Neural progenitor cell (in vitro differentiated cells): ENCODE results near the gene NUDT5. TPM values are rescaled to one million over a fixed set of nuclear protein-coding genes. Genes with fewer than 3 reads are reported as not detected.
A peak's percentile ranks its signal among the peaks of the same experiment; 100 is the strongest.

Experiments used
- DNase-seq: peaks from one replicate; pipeline ENCODE4 v3.0.0-alpha.2; 2016; ENCODE audit warnings: low spot score
- H2AFZ ChIP-seq: fragments of 200-600 bp; sonication (generic); replicated peaks from 2 replicates; pipeline ENCODE4 v1.6.1; 2016; ENCODE audit warnings: antibody characterized with exemption
- H3F3A ChIP-seq: fragments of 200-600 bp; sonication (generic); 2 replicates; pipeline ENCODE4 v1.6.1; 2016; ENCODE audit warnings: antibody characterized with exemption, low read depth
- H3K27ac ChIP-seq: fragments of 200-600 bp; sonication (generic); 2 replicates; pipeline ENCODE4 v1.5.1; 2016; ENCODE audit warnings: mild to moderate bottlenecking
- H3K27me3 ChIP-seq: fragments of 200-600 bp; sonication (generic); 2 replicates; pipeline ENCODE4 v1.6.1; 2016; ENCODE audit warnings: mild to moderate bottlenecking, moderate library complexity
- H3K36me3 ChIP-seq: fragments of 200-600 bp; sonication (generic); 2 replicates; pipeline ENCODE4 v1.5.1; 2016
- H3K4me1 ChIP-seq: fragments of 200-600 bp; sonication (generic); 2 replicates; pipeline ENCODE4 v1.6.1; 2016; ENCODE audit warnings: mixed run types
- H3K4me2 ChIP-seq: fragments of 200-600 bp; sonication (generic); 2 replicates; pipeline ENCODE4 v1.6.1; 2016
- H3K4me3 ChIP-seq: fragments of 200-600 bp; sonication (generic); 2 replicates; pipeline ENCODE4 v1.5.1; 2016
- H3K79me2 ChIP-seq: fragments of 200-600 bp; sonication (generic); 2 replicates; pipeline ENCODE4 v1.6.1; 2016; ENCODE audit warnings: low read depth
- H3K9ac ChIP-seq: fragments of 200-600 bp; sonication (generic); 2 replicates; pipeline ENCODE4 v1.6.1; 2016
- H3K9me3 ChIP-seq: fragments of 200-600 bp; sonication (generic); 2 replicates; pipeline ENCODE4 v1.5.1; 2016; ENCODE audit warnings: low read depth
- H4K20me1 ChIP-seq: fragments of 200-600 bp; sonication (generic); 2 replicates; pipeline ENCODE4 v1.6.1; 2016; ENCODE audit warnings: low read depth
- H3K27ac Mint-ChIP-seq: 3 replicates; pipeline ENCODE4 v1.8.0; 2021; ENCODE audit warnings: mixed read lengths
- H3K27me3 Mint-ChIP-seq: 2 replicates; pipeline ENCODE4 v1.8.0; 2022; ENCODE audit warnings: low read depth, mild to moderate bottlenecking, inconsistent platforms, moderate library complexity, mixed read lengths; ENCODE audit not compliant: insufficient read depth
- H3K36me3 Mint-ChIP-seq: 3 replicates; pipeline ENCODE4 v1.8.0; 2021; ENCODE audit warnings: mixed read lengths
- H3K4me1 Mint-ChIP-seq: 3 replicates; pipeline ENCODE4 v1.8.0; 2021; ENCODE audit warnings: mixed read lengths
- H3K4me3 Mint-ChIP-seq: 3 replicates; pipeline ENCODE4 v1.8.0; 2021; ENCODE audit warnings: mild to moderate bottlenecking, moderate library complexity, mixed read lengths
- H3K9me3 Mint-ChIP-seq: 3 replicates; pipeline ENCODE4 v1.8.0; 2020; ENCODE audit warnings: mixed read lengths
- CTCF ChIP-seq: fragments of 200-600 bp; sonication (generic); IDR thresholded peaks from 2 replicates; pipeline ENCODE4 v1.5.1; 2017; ENCODE audit warnings: antibody characterized with exemption, mild to moderate bottlenecking
- EZH2 ChIP-seq: fragments of 200-600 bp; sonication (generic); IDR thresholded peaks from 2 replicates; pipeline ENCODE4 v1.6.1; 2017; ENCODE audit warnings: antibody characterized with exemption, mild to moderate bottlenecking, moderate library complexity
- EZH2phosphoT487 ChIP-seq: fragments of 200-600 bp; sonication (generic); IDR thresholded peaks from 2 replicates; pipeline ENCODE4 v1.6.1; 2017; ENCODE audit warnings: antibody characterized with exemption
- total RNA-seq: library from RNA; depleted of rRNA; stranded (reverse); fragments of >200 nt; gene quantifications from 2 replicates; pipeline ENCODE4 v1.2.3, GENCODE V29; 2015; ENCODE audit warnings: low replicate concordance

NUDT5 gene
- 80.7 and 85.0 TPM in 2 replicates for total RNA-seq

- Histone ChIP-seq H2AFZ (peak within 1 kb of the TSS; percentile 88), H3K27me3 (no peaks in the 10 kb centered on the region), H3K79me2 (peaks cover 95% of the 10 kb centered on the region), H3K27ac (peak within 1 kb of the TSS; percentile 77), H3F3A (peaks cover 12% of the 10 kb centered on the region), H3K36me3 (peaks cover 10% of the 10 kb centered on the region), H3K4me3 (peak within 1 kb of the TSS; percentile 88), H3K9me3 (no peaks in the 10 kb centered on the region), H3K4me1 (peaks cover 19% of the 10 kb centered on the region), H3K4me2 (peak within 1 kb of the TSS; percentile 95), H3K9ac (peak within 1 kb of the TSS; percentile 72), H4K20me1 (peaks cover 6% of the 10 kb centered on the region)
- Mint-ChIP-seq H3K4me3 (peak within 1 kb of the TSS; percentile 98), H3K9me3 (no peaks in the 10 kb centered on the region), H3K27ac (peak within 1 kb of the TSS; percentile 99), H3K27me3 (peaks cover 3% of the 10 kb centered on the region), H3K36me3 (peaks cover 4% of the 10 kb centered on the region), H3K4me1 (peaks cover 14% of the 10 kb centered on the region)
- no peak for TF ChIP-seq CTCF
- no peak for TF ChIP-seq EZH2phosphoT487
- TF ChIP-seq EZH2, result peak; percentile 52
- DNase-seq, result peak; percentile 90
Measured at GRCh38 chr10:12195603-12196506, at the start of gene NUDT5, which contains the start of gene CDC123. Gene NUDT5 (minus strand): TSS chr10:12195891. CDS start chr10:12186291, 9,600 bp downstream. Gene CDC123 (plus strand): TSS chr10:12196188. CDS start chr10:12196246, 58 bp downstream.

GRCh38 chr10:12243864-12244620 lies 48.4 kb upstream of the NUDT5 start:
- Mint-ChIP-seq H3K27me3 (peaks cover 2% of the 10 kb centered on the region), H3K4me3 (no peak overlapping the region), H3K36me3 (peaks cover 27% of the 10 kb centered on the region), H3K9me3 (no peaks in the 10 kb centered on the region), H3K4me1 (no peaks in the 10 kb centered on the region), H3K27ac (no peak overlapping the region)
- H3F3A ChIP-seq, result no peaks in the 10 kb centered on the region
- TF ChIP-seq EZH2 (no peak), EZH2phosphoT487 (no peak), CTCF (no peak)
- H3K4me1 ChIP-seq, result no peaks in the 10 kb centered on the region
- H3K9me3 ChIP-seq, result no peaks in the 10 kb centered on the region
- H3K4me3 ChIP-seq, result no peak overlapping the region
- peaks cover 4% of the 10 kb centered on the region for H3K36me3 ChIP-seq
- H3K27me3 ChIP-seq, result no peaks in the 10 kb centered on the region
- H3K4me2 ChIP-seq, result no peak overlapping the region
- H3K9ac ChIP-seq, result no peak overlapping the region
- no peaks in the 10 kb centered on the region for H3K79me2 ChIP-seq
- no peak overlapping the region for H2AFZ ChIP-seq
- no peak overlapping the region for H3K27ac ChIP-seq
- no peaks in the 10 kb centered on the region for H4K20me1 ChIP-seq
- no peak for DNase-seq

- Mint-ChIP-seq H3K27ac (no peak overlapping the region), H3K4me3 (no peak overlapping the region), H3K27me3 (peaks cover 2% of the 10 kb centered on the region), H3K9me3 (no peaks in the 10 kb centered on the region), H3K36me3 (peaks cover 32% of the 10 kb centered on the region), H3K4me1 (no peaks in the 10 kb centered on the region)
- Histone ChIP-seq H3K4me3 (no peak overlapping the region), H4K20me1 (no peaks in the 10 kb centered on the region), H3K4me1 (no peaks in the 10 kb centered on the region), H3K9ac (no peak overlapping the region), H3F3A (no peaks in the 10 kb centered on the region), H3K4me2 (no peak overlapping the region), H3K36me3 (peaks cover 6% of the 10 kb centered on the region), H3K79me2 (no peaks in the 10 kb centered on the region), H3K9me3 (no peaks in the 10 kb centered on the region), H3K27ac (no peak overlapping the region), H2AFZ (no peak overlapping the region), H3K27me3 (no peaks in the 10 kb centered on the region)
- TF ChIP-seq EZH2phosphoT487, result no peak
- TF ChIP-seq CTCF, result no peak
- no peak for TF ChIP-seq EZH2
- DNase-seq, result no peak
Measured at GRCh38 chr10:12241810-12242529, 46.3 kb upstream of the NUDT5 start.
